A673 (cell line): ENCODE data around the gene FCRL4. TPM values are rescaled to one million over a fixed set of nuclear protein-coding genes. Genes with fewer than 3 reads are reported as not detected.
"Not testable (repeated sequence)": the region's sequence is repeated elsewhere in the genome, so short reads cannot be mapped to it uniquely, and the experiment has no call there.

Experiments
- BruUV-seq: library from RNA; stranded (reverse); fragments of 400-500 nt; replicated peaks from 2 replicates; lab custom pipeline; 2021; lab: Mats Ljungman, UMichigan
- CTCF ChIA-PET: fragments of 300-600 bp; sonication (Branson Sonifier 250); formaldehyde crosslinking; loops from one replicate; lab custom pipeline; 2022; ENCODE audit warnings: antibody characterized with exemption; lab: Charles Lee
- POLR2A ChIA-PET: fragments of 300-600 bp; sonication (Branson Sonifier 250); formaldehyde crosslinking; loops from one replicate; lab custom pipeline; 2022; ENCODE audit warnings: antibody characterized with exemption; ENCODE audit not compliant: low non-redundant PET; lab: Charles Lee
- DNase-seq: peaks from one replicate; pipeline ENCODE4 v3.0.0-alpha.2; 2015; ENCODE audit warnings: low spot score
- H3K27ac ChIP-seq: fragments of 200-600 bp; sonication (generic); 2 replicates; pipeline ENCODE4 v1.5.1; 2016; ENCODE audit warnings: mixed run types, low read depth, mild to moderate bottlenecking, mixed read lengths, antibody characterized with exemption, low read length; ENCODE audit not compliant: poor library complexity, severe bottlenecking
- H3K27me3 ChIP-seq: fragments of 200-600 bp; sonication (generic); replicated peaks from 2 replicates; pipeline ENCODE4 v1.6.1; 2017; ENCODE audit warnings: mixed run types, low read depth, mild to moderate bottlenecking, mixed read lengths, antibody characterized with exemption, low read length; ENCODE audit not compliant: insufficient read depth, poor library complexity
- H3K36me3 ChIP-seq: fragments of 200-600 bp; sonication (generic); 2 replicates; pipeline ENCODE4 v1.6.1; 2016; ENCODE audit warnings: mixed run types, mild to moderate bottlenecking, mixed read lengths, antibody characterized with exemption, low read length; ENCODE audit not compliant: insufficient read depth, poor library complexity, severe bottlenecking
- H3K4me1 ChIP-seq: fragments of 200-600 bp; sonication (generic); 2 replicates; pipeline ENCODE4 v1.6.1; 2017; ENCODE audit warnings: mixed run types, mild to moderate bottlenecking, mixed read lengths, antibody characterized with exemption, low read length; ENCODE audit not compliant: insufficient read depth, poor library complexity, severe bottlenecking
- H3K4me3 ChIP-seq: fragments of 200-600 bp; sonication (generic); 2 replicates; pipeline ENCODE4 v1.5.1; 2016; ENCODE audit warnings: low read depth, mixed run types, mild to moderate bottlenecking, mixed read lengths, low read length; ENCODE audit not compliant: poor library complexity, severe bottlenecking
- H3K9me3 ChIP-seq: fragments of 200-600 bp; sonication (generic); 2 replicates; pipeline ENCODE4 v1.6.1; 2016; ENCODE audit warnings: mixed run types, low read depth, mild to moderate bottlenecking, mixed read lengths, antibody characterized with exemption, low read length; ENCODE audit not compliant: poor library complexity, severe bottlenecking
- CTCF ChIP-seq: fragments of 300-800, 200-600 bp; sonication (generic); conservative IDR thresholded peaks from 2 replicates; pipeline ENCODE4 v1.5.1; 2017; ENCODE audit warnings: low read depth, mild to moderate bottlenecking, antibody characterized with exemption, low read length, moderate library complexity, mixed read lengths
- EZH2 ChIP-seq: fragments of 200-600 bp; sonication (generic); IDR thresholded peaks from 2 replicates; pipeline ENCODE4 v1.6.1; 2017; ENCODE audit warnings: borderline replicate concordance, low read depth, mild to moderate bottlenecking, mixed read lengths, antibody characterized with exemption, low read length; ENCODE audit not compliant: poor library complexity, severe bottlenecking
- intact Hi-C: fragments of 100-400 bp; cut with micrococcal nuclease; formaldehyde crosslinking; loops from one replicate; pipeline ENCODE4 v1.10.0; 2022; ENCODE audit not compliant: unreplicated experiment
- total RNA-seq: library from RNA; stranded (reverse); gene quantifications from 2 replicates; pipeline ENCODE4 v1.2.3, GENCODE V29; 2021

FCRL4 gene
- total RNA-seq, 1 experiment from 2014 or later, result not detected

GRCh38 chr1:157558119-157558518, 39.8 kb downstream of the FCRL4 start:
- TF ChIP-seq CTCF (no peak), EZH2 (no peak)

GRCh38 chr1:157551694-157552693, 45.9 kb downstream of the FCRL4 start, which contains the start of gene FCRL5:
Gene FCRL5 (minus strand): TSS chr1:157552515. CDS start chr1:157552362, 153 bp downstream.
- intact Hi-C loops, result no loop called here
- no peaks in the 10 kb centered on the region for H3K36me3 ChIP-seq
- no peak for DNase-seq
- ChIA-PET POLR2A (no interaction called here), CTCF (interaction anchor here (0.5 kb wide), 1 partner anchor 384 kb away, joined by 3 read pairs; no protein-coding TSS in a partner anchor)
- no peak within 1 kb of the TSS for H3K4me3 ChIP-seq
- H3K9me3 ChIP-seq, result no peaks in the 10 kb centered on the region
- no peak within 1 kb of the TSS for H3K27ac ChIP-seq
- H3K27me3 ChIP-seq, result peaks cover 25% of the 10 kb centered on the region
- TF ChIP-seq EZH2 (no peak), CTCF (no peak)
- no peaks in the 10 kb centered on the region for H3K4me1 ChIP-seq
- BruUV-seq, result no TSS peak

More at GRCh38 chr1:157558119-157558518, 39.8 kb downstream of the FCRL4 start:
- H3K4me1 ChIP-seq, result no peaks in the 10 kb centered on the region
- ChIA-PET POLR2A (no interaction called here), CTCF (no interaction called here)
- no peaks in the 10 kb centered on the region for H3K36me3 ChIP-seq
- H3K4me3 ChIP-seq, result no peak overlapping the region
- no peaks in the 10 kb centered on the region for H3K9me3 ChIP-seq
- BruUV-seq, result no TSS peak
- H3K27ac ChIP-seq, result no peak overlapping the region
- H3K27me3 ChIP-seq, result peaks cover 36% of the 10 kb centered on the region
- intact Hi-C loops, result no loop called here
- no peak for DNase-seq

GRCh38 chr1:157548081-157548480, 49.8 kb downstream of the FCRL4 start:
- intact Hi-C loops, H3K36me3 ChIP-seq, DNase-seq, H3K9me3 ChIP-seq, POLR2A ChIA-PET, H3K4me1 ChIP-seq, H3K4me3 ChIP-seq, BruUV-seq, H3K27ac ChIP-seq, CTCF ChIA-PET: not testable (repeated sequence)
- peaks cover 34% of the 10 kb centered on the region for H3K27me3 ChIP-seq
